ENCODE results near the gene MARS1. TPM values are rescaled to one million over a fixed set of nuclear protein-coding genes. Genes with fewer than 3 reads are reported as not detected.

The MARS1 gene
- total and polyA plus RNA-seq, 2 experiments from 2014 or later, result 117 to 147 TPM

- H2AFZ ChIP-seq, result no peak overlapping the region
- H3K27me3 ChIP-seq, result peaks cover 13% of the 10 kb centered on the region
- no peaks in the 10 kb centered on the region for H3K9me2 ChIP-seq (replicated peaks; ENCODE audit: insufficient read depth)
- H3K4me1 ChIP-seq (ENCODE audit: insufficient read depth), result peaks cover 3% of the 10 kb centered on the region
- no peak overlapping the region for H3K4me3 ChIP-seq
- H4K20me1 ChIP-seq (ENCODE audit: insufficient read depth, poor library complexity, severe bottlenecking), result no peaks in the 10 kb centered on the region
- H3K4me2 ChIP-seq, result no peak overlapping the region
- no peak overlapping the region for H3K27ac ChIP-seq
- no peaks in the 10 kb centered on the region for H3K36me3 ChIP-seq (replicated peaks; ENCODE audit: insufficient read depth, low read depth)
- no peak for DNase-seq (ENCODE audit: low spot score)
- WGBS (ENCODE audit: low lambda C conversion rate, missing lambda C conversion rate), result 88% methylated on average over 11 of the region's 11 CpGs
- TF ChIP-seq EZH2phosphoT487 (IDR thresholded peaks at IDR 0.05; ENCODE audit: low read depth, severe bottlenecking, unreplicated experiment) (no peak), CTCF (IDR thresholded peaks at IDR 0.05; ENCODE audit: poor library complexity) (no peak), EZH2 (IDR thresholded peaks at IDR 0.05; ENCODE audit: borderline replicate concordance) (no peak)
- no peaks in the 10 kb centered on the region for H3K9me3 ChIP-seq (ENCODE audit: low read depth)
- H3K79me2 ChIP-seq, result no peaks in the 10 kb centered on the region
Measured at GRCh38 chr12:57467915-57468314, 20.0 kb upstream of the MARS1 start.

GRCh38 chr12:57469296-57470164 is 18.3 kb upstream of the MARS1 start:
- Histone ChIP-seq H3K9me3 (ENCODE audit: low read depth) (no peaks in the 10 kb centered on the region), H3K27ac (no peak overlapping the region), H2AFZ (no peak overlapping the region), H4K20me1 (ENCODE audit: insufficient read depth, poor library complexity, severe bottlenecking) (no peaks in the 10 kb centered on the region), H3K9me2 (replicated peaks; ENCODE audit: insufficient read depth) (no peaks in the 10 kb centered on the region), H3K4me2 (no peak overlapping the region), H3K4me3 (no peak overlapping the region), H3K27me3 (peaks cover 28% of the 10 kb centered on the region), H3K36me3 (replicated peaks; ENCODE audit: insufficient read depth, low read depth) (no peaks in the 10 kb centered on the region), H3K4me1 (ENCODE audit: insufficient read depth) (peaks cover 3% of the 10 kb centered on the region), H3K79me2 (no peaks in the 10 kb centered on the region)
- 92% methylated on average over 10 of the region's 10 CpGs for WGBS (ENCODE audit: low lambda C conversion rate, missing lambda C conversion rate)
- DNase-seq (ENCODE audit: low spot score), result no peak
- no peak for TF ChIP-seq EZH2phosphoT487 (IDR thresholded peaks at IDR 0.05; ENCODE audit: low read depth, severe bottlenecking, unreplicated experiment)
- no peak for TF ChIP-seq EZH2 (IDR thresholded peaks at IDR 0.05; ENCODE audit: borderline replicate concordance)
- no peak for TF ChIP-seq CTCF (IDR thresholded peaks at IDR 0.05; ENCODE audit: poor library complexity)

GRCh38 chr12:57470286-57470969 is 17.4 kb upstream of the MARS1 start:
- Histone ChIP-seq H3K4me3 (no peak overlapping the region), H2AFZ (no peak overlapping the region), H3K9me3 (ENCODE audit: low read depth) (no peaks in the 10 kb centered on the region), H3K27me3 (peaks cover 37% of the 10 kb centered on the region), H3K4me1 (ENCODE audit: insufficient read depth) (peaks cover 8% of the 10 kb centered on the region), H3K79me2 (no peaks in the 10 kb centered on the region), H3K9me2 (replicated peaks; ENCODE audit: insufficient read depth) (no peaks in the 10 kb centered on the region), H4K20me1 (ENCODE audit: insufficient read depth, poor library complexity, severe bottlenecking) (no peaks in the 10 kb centered on the region), H3K27ac (no peak overlapping the region), H3K36me3 (replicated peaks; ENCODE audit: insufficient read depth, low read depth) (no peaks in the 10 kb centered on the region), H3K4me2 (no peak overlapping the region)
- TF ChIP-seq EZH2phosphoT487 (IDR thresholded peaks at IDR 0.05; ENCODE audit: low read depth, severe bottlenecking, unreplicated experiment) (no peak), CTCF (IDR thresholded peaks at IDR 0.05; ENCODE audit: poor library complexity) (no peak), EZH2 (IDR thresholded peaks at IDR 0.05; ENCODE audit: borderline replicate concordance) (no peak)
- no peak for DNase-seq (ENCODE audit: low spot score)
- 98% methylated on average over 14 of the region's 14 CpGs for WGBS (ENCODE audit: low lambda C conversion rate, missing lambda C conversion rate)

Data from hepatocyte (in vitro differentiated cells).